ENCODE measurements around the gene PPP4C.

Gene PPP4C

GRCh38 chr16:30086291-30087140 is 10.7 kb downstream of the PPP4C start:
- DNase-seq, result no peak
- in situ Hi-C loops (cut with HindIII; ENCODE audit: low pct_ligation_motif_present, low sequenced_read_pairs), result no loop called here
- peaks cover 37% of the 10 kb centered on the region for H3K36me3 ChIP-seq (replicated peaks)
- H3K27ac ChIP-seq, result no peak overlapping the region
- no peak for TF ChIP-seq CTCF (IDR thresholded peaks at IDR 0.05; ENCODE audit: low read depth, low read length, missing control alignments)
- no peaks in the 10 kb centered on the region for H3K27me3 ChIP-seq (replicated peaks)
- no peak overlapping the region for H3K4me3 ChIP-seq (ENCODE audit: low read depth, low read length)

DNA sequence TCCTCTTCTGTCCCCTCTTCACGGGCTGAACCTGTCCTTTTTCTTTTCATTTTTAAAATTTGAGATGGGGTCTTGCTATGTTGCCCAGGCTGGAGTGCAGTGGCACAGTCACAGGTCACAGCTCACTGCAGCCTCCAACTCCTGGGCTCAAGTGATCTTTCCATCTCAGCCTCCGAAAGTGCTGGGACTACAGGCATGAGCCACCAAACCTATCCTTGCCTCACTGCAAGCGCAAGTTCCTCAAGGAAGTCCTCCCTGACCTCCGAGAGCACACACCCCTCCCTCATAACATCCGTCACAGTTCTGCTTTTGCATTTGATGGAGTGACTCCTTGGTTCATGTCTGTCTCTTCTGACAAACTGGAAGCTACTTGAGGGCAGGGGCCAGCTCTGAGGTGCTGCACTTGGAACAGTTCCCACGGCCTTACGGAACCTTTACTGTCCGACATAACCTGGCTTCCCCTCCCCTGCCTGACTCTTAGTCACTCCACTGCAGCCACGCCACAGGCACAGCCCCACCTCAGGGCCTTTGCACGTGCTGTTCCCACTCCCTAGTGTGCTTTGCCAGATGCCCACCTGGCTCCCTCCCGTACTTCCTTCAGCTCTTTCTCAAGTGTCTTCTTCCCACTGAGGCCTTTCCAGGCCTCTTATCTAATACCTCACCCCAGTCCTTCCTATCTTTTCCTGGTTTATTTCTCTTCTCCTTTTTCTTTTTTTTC is 11.5 kb downstream of the PPP4C start:
- Histone ChIP-seq H3K27ac (no peak overlapping the region), H3K4me3 (ENCODE audit: low read depth, low read length) (no peak overlapping the region), H3K27me3 (replicated peaks) (no peaks in the 10 kb centered on the region), H3K36me3 (replicated peaks) (peaks cover 33% of the 10 kb centered on the region)
- in situ Hi-C loops (cut with HindIII; ENCODE audit: low pct_ligation_motif_present, low sequenced_read_pairs), result no loop called here
- no peak for DNase-seq
- no peak for TF ChIP-seq CTCF (IDR thresholded peaks at IDR 0.05; ENCODE audit: low read depth, low read length, missing control alignments)

GRCh38 chr16:30088237-30088831 is 12.5 kb downstream of the PPP4C start:
- in situ Hi-C loops (cut with HindIII; ENCODE audit: low pct_ligation_motif_present, low sequenced_read_pairs), result no loop called here
- Histone ChIP-seq H3K36me3 (replicated peaks) (peaks cover 23% of the 10 kb centered on the region), H3K27me3 (replicated peaks) (no peaks in the 10 kb centered on the region), H3K27ac (no peak overlapping the region), H3K4me3 (ENCODE audit: low read depth, low read length) (no peak overlapping the region)
- no peak for DNase-seq
- no peak for TF ChIP-seq CTCF (IDR thresholded peaks at IDR 0.05; ENCODE audit: low read depth, low read length, missing control alignments)

DNA sequence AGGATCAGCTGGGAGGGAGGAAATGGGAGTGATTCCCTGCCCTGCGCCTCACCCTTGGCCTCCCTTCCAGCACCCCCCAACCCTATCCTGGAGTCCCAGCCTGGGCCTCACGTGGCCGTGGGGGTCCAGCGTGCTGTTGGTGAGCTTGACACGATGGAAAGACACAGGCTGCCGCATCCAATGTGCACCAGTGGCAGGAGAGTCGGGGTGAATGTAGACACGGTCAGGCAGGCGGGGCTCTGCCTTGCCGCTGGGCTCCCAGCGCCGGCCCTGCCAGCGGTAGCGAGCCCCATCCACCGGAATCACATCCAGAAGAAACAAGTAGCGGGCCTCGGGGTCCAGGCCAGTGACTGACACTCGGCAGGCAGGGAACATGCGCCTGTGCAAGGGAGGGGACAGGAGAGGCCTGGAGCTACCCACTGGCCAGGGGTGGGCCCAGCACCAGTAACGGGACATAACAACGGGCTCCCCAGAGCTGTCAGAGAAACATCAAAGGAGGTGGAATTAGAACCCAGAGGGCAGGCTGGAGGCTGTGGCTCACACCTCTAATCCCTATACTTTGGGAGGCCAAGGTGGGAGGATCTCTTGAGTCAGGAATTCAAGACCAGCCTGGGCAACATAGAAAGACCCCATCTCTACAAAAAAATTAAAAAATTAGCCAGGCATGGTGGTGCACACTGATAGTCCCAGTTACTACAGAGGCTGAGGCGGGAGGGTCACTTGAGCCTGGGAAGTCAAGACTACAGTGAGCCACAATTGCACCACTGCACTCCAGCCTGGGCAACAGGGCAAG is 13.2 kb downstream of the PPP4C start:
- DNase-seq, result no peak
- in situ Hi-C loops (cut with HindIII; ENCODE audit: low pct_ligation_motif_present, low sequenced_read_pairs), result no loop called here
- Histone ChIP-seq H3K4me3 (ENCODE audit: low read depth, low read length) (no peak overlapping the region), H3K36me3 (replicated peaks) (peaks cover 16% of the 10 kb centered on the region), H3K27ac (no peak overlapping the region), H3K27me3 (replicated peaks) (no peaks in the 10 kb centered on the region)
- no peak for TF ChIP-seq CTCF (IDR thresholded peaks at IDR 0.05; ENCODE audit: low read depth, low read length, missing control alignments)

DNA sequence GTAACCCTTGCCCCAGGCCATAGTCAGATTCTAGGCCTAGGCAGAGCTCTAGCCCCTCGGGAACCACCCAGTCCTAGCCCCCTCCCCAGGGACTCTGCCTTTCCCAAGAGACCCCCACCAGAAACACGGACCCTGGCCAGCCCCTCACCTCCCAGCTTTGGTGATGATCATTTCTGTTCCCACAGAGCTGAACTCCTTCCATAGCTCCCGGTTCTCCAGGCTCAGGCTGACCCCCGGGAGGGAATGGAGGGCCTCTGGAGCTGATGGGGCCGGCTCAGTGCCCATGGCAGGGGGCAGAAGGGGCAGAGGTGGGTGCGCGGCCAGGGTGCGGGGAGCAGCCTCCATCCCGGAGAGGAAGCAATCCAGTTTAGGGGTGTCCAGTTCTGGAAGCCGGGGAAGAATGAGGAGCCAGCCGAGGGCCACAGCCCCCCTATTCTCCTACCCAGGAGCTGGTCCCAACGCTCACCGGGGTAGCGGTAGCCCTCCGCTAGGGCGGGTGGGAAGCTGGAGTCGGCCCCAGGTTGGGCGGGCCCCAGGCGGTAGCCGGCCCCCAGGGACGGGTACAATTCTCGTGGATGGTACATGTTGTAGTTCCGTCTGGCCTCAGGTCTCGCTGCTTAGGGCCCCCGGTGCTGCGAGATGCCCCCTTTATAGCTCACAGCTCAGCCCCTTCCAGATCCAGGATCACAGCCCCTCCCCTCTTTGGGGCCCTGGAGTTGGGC is 15.0 kb downstream of the PPP4C start:
- in situ Hi-C loops (cut with HindIII; ENCODE audit: low pct_ligation_motif_present, low sequenced_read_pairs), result no loop called here
- Histone ChIP-seq H3K36me3 (replicated peaks) (peaks cover under 1% of the 10 kb centered on the region), H3K27me3 (replicated peaks) (no peaks in the 10 kb centered on the region), H3K4me3 (ENCODE audit: low read depth, low read length) (no peak overlapping the region), H3K27ac (no peak overlapping the region)
- no peak for DNase-seq
- no peak for TF ChIP-seq CTCF (IDR thresholded peaks at IDR 0.05; ENCODE audit: low read depth, low read length, missing control alignments)

All from brain microvascular endothelial cell (primary cell).